Measurements from ENCODE around the gene UBR1.

GRCh38 chr15:42964476-42964875 lies 141.4 kb downstream of the UBR1 start:
- TF ChIP-seq CTCF (optimal IDR thresholded peaks at IDR 0.05 in 1 of 3, IDR thresholded peaks at IDR 0.05 in 1 of 3, conservative IDR thresholded peaks at IDR 0.05 in 1 of 3; ENCODE audit: extremely low read depth in 1 of 3, insufficient read depth in 2 of 3, low read length in 3 of 3) (no peak), EZH2 (IDR thresholded peaks at IDR 0.05; ENCODE audit: low read length) (no peak)

All from keratinocyte (primary cell).